Activated CD4-positive, alpha-beta T cell treated with anti-CD3 and anti-CD28 coated beads for 48 hours (primary cell): ENCODE results near the gene SAMD4A.
"Not testable (repeated sequence)": the region's sequence is repeated elsewhere in the genome, so short reads cannot be mapped to it uniquely, and the experiment has no call there.

Source experiments
- DNase-seq: peaks from one replicate; pipeline ENCODE4 v3.0.0-alpha.2; 2020

SAMD4A gene

GRCh38 chr14:54742492-54743350 is 175.8 kb downstream of the SAMD4A start:
- DNase-seq: no peak

DNA sequence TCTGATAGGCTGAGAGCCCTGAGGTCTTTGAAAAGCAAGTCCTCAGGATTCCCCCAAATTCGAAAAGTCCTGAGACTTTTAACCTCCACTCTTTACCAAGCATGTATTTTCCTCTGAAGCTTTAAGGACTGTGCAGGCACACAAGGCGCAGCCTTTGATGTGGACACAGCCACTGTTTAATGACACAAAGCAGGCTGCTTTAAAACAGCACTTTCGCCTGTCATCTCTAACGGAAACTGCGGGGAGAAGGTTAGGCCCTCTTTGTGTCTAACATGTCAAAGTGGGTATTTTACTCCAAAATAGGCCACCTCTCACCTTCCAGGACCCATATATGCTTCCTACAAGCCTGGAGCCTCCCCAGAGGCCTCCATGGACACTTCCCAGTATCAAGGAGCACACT is 176.5 kb downstream of the SAMD4A start:
- no peak for DNase-seq

- no peak for DNase-seq
Measured at GRCh38 chr14:54746019-54746418, 179.1 kb downstream of the SAMD4A start.

- DNase-seq: no peak
Measured at GRCh38 chr14:54747616-54748015, 180.7 kb downstream of the SAMD4A start.

- DNase-seq: no peak
Measured at GRCh38 chr14:54749180-54749579, 182.3 kb downstream of the SAMD4A start.

DNA sequence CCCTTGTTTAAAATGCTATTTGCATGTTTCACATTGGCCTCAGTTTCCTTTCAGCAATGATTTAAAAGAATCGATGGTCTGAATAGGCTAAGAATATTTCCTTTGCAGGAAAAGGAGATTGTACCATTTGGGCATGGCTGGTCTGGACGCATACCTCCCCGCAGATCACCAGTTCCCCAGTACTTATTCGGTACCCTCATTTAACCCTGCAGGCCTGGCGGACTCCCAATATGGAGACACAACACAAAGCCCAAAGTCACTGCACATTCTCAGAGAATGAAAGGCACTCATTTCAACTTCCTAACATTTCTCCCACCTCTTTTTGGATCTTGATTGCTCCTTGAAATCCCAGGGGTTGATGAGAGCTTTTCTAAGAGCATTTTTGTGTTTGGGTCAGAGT is 182.8 kb downstream of the SAMD4A start:
- no peak for DNase-seq

- not testable (repeated sequence) for DNase-seq
Measured at GRCh38 chr14:54752611-54753010, 185.7 kb downstream of the SAMD4A start.

DNA sequence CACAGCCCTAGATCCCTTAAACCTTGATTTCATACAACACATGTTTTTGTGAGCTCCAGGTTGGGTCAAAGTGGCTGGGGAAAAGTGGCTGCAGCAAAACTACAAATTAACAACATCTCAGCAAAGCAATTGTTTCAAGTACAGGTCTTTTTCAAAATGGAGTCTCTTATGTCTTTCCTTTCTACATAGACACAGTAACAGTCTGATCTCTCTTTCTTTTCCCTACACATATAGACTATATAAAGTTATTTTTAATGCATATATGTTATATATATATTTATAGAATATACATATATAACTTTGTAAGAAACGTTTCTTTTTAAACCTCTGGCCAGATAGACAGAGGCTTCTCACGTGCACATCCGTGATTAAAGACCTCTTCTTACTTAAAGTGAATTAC is 186.5 kb downstream of the SAMD4A start:
- DNase-seq: not testable (repeated sequence)

- DNase-seq: no peak
Measured at GRCh38 chr14:54754116-54754622, 187.2 kb downstream of the SAMD4A start.

DNA sequence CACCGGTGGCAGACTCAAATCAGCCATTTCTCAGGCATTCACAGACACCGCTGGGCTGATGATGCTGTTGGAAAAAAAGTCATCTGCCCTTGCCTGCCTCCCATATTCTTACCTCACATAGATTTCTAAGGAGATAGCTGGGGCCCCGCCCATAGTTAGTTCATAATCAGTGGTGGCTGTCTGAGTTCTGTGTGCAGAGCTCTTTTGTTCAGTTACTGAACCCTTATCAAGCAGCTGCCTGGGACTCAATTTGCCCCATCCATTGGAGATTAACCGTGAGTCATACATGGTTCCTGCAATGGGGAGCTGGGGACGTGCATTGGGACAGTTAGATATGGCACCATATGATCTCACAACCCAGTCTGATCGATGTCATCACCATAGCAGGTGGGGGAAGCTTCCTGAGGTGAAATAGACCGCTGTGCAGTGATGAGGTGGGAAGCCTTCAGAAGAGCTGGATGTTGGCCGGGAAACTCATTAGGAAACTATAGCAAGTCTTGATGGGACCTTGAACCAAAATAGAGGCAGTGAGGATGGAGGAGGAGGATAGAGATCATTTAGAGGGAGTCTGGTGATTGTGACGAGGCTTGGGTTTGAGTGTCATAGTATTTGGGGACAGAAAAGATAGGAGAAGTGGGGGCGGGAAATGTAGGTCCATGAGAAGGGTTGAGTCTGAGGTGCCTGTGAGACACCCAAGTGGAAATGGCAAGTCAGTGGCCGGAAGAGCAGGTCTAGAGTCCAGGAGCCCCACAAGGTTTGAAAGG is 187.9 kb downstream of the SAMD4A start:
- DNase-seq: peak; percentile 47

DNA sequence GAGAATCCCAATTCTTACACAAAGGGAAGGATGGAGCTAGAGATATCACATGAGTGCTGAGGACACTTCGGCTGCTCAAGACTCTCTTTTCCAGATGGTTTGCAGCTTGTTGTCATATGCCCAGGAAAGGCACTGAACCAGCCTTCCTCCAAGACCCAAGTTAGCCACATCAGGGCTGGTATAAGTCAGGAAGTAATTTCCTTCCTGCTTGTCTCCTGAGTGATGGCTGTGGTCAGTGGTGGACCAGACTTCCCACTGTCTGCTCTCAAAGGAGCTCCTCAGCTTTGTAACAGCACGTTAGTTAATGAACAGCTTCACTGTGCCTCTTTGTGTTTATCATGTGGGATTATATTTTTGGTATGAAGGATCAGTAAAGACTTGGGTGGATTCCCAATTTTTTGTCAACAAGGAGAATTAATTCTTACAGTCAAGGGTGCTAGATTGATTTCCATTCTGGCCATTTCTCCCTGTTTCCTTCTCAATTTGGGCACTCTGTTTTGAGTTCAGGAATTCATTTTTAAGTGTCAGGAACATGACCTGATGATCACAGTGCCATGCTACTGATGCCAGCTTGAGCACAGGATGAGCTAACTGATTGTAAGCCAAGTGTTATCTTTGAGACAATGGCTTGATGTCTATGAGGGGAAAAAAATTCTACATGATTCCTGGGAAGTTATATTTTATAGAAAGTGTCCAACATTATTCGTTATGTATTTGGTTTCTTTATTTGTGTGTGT is 189.9 kb downstream of the SAMD4A start:
- no peak for DNase-seq

GRCh38 chr14:54758041-54758440 is 191.1 kb downstream of the SAMD4A start:
- no peak for DNase-seq

- DNase-seq: no peak
Measured at GRCh38 chr14:54759982-54760585, 193.2 kb downstream of the SAMD4A start.

DNA sequence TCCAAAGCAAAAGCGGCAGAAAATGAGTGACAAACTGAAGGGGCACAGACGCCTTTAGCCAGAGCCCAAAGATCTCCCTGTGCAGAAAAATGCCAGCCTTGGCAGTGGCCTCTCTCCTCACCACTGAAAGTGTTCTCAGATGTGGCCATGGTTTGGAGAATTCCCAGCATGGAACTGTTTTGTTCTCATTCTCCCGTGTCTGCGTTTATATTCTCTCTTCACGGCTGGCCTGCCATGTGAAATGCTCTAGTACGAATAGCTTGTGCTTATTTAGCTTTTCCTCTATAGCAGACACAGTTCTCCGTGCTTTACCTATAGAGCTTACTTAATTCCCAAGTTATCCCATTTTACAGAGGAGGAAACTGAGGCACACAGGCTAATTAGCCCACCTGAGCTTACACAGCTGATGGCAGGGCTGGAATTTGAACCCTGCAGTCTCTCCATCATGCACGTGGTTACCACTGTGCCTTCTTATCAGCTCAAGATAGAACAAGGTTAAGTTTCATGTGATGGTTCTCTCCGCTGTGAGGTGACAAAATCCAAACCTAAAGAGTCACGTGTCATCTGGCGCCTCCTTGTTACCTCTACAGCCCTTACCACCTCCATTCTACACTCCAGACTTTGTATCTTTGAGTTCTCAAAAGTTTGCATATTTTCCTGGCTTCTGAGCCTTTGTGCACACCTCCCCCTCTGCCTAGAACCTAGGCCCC is 194.1 kb downstream of the SAMD4A start:
- no peak for DNase-seq

DNA sequence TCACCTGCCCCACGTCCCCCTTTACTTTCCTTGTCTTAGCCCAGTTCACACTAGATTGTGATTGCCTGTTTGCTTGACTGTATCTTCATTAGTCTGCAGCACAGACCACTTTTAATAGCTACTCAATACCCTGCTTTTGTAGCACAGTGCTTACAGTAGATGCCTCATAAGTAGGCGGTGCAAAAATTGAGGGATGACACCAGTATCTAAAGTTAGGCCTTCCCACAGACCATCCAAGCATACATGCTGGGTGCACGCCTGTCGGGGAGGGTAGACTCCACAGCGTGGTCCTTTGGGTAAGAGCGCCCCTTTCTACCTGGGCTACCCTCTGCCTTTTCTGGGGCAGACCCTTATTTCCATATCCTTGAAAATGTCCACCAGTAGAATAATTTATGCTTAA is 194.9 kb downstream of the SAMD4A start:
- no peak for DNase-seq

- no peak for DNase-seq
Measured at GRCh38 chr14:54762296-54762695, 195.4 kb downstream of the SAMD4A start.

DNA sequence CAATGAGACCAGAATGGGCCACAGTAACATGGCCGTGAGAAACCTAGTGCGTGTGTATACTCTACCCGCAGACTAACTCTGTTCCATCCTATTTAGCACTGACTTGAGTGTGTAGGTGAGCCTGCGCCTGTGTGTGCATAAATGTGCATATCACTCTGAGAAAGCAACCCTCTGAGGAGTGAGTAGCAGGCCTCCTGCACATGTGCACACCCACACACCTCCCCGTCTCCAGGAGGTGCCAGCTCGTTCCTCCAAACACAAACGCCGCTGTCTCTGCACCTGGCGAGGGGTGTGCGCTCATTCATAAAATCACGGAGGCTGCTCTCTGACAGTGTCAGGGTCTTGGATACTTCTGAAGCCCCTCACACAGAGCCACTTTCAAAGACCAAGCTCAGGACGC is 196.8 kb downstream of the SAMD4A start:
- no peak for DNase-seq

DNA sequence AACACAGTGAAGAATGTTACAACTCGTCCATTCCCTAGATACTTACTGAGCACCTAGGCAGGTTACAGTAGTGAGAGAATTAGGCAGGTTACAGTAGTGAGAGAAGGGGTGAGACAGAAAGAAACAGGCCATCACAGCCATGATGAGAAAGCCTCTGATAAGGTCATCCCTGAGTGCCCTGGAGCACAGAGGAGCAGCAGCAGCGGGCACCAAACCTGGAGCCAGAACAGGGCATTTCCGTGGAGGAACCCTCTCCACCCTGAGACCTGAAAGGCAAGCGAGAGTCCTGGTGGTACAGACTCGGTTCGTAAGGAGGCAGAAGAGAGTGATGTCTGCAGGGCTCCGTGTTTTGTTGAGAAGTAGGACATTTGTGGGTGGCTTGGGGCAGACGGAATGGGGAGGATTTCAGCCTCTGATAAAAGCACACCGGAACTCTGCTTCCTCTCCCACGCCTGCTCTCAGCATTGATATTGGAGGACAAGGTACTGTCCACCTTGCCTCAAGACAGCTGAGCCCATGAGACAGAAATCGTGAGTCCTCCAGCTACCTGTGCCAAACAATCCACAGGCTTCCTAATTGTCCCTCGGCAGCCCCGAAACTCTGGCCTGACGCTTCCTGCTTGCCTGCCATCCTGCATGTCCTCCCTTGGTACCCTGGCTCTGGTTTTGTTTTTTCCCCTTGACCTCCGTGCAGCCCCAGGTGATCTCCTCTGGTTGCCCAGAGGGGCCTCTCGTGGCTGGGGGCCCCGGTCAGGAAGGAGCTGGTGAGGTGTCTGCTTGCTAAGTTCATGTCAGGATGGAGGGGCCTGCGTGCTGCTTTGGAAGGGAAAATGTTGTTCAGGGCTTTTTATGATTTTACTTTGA is 199.6 kb downstream of the SAMD4A start:
- DNase-seq: peak; percentile 27

DNA sequence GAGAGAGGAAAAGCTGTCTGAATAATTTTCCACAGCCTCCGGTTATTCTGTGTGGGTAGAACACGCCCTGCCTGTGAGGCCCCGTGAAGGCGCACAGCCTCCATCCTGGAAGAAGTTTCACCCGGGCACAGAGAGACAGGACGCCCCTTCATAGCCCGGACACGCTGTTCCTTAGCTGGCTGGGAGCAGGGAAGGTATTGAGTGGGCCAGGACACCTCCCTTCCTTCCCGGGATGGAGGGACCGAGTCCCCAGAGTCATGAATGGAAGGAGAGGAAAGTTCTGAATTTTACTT is 200.2 kb downstream of the SAMD4A start:
- no peak for DNase-seq

- DNase-seq: no peak
Measured at GRCh38 chr14:54767450-54767849, 200.5 kb downstream of the SAMD4A start.

DNA sequence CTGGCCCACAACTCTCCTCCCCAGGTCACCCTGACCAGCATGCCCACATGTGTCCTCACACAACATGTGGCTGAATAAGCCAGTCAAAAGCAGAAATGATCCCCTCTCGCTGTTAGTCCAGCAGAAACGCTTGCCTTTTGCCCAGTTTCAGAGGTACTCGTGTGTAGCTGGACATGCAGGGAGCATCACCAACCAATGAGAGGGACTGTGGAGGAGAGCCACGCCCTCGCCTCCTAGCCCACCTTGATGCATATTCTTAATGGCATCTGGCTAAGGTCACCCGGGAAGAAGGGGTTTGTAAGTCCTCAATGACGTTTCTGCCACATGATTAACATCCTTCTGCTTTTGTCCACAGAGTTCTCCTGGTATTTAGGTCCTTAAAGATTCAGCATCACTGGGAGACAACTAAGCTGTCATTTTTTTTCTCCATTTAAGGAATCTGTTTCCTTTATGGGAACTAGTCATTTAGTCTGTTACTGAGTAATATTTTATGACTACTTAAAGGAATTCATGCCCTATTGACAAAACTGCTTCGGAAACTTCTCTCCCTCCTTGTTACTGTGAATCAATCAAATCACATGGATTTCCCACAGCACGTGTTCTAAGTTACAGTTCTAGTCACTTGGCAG is 201.7 kb downstream of the SAMD4A start:
- DNase-seq: no peak
